HG02623 (cell line): ENCODE data around the gene ADAM23.

Source experiments
- ATAC-seq: cut with Tn5 transposase; IDR thresholded peaks from one replicate; pipeline ENCODE4 v1.9.1; 2021; ENCODE audit warnings: moderate library complexity; ENCODE audit not compliant: unreplicated experiment

The ADAM23 gene

DNA sequence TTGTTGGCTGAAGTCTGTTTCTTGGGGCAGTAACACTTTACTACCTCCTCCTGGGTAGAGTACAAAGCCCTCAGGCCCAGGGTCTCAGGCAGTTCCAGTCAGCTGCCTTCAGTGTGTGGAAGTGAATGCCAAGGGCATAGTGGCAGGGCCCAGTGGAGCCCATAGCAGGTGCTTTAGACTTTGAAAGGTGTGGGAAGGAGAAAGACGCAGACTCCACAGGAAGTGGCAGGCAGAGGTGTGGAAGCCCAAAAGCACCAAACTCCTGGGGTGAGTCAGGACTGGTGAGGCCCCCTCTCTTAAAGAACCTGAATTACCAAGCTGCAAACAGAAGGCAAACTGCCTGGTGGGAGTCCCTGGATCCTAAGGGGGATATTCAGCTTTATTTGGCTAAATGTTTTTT, 45.3 kb downstream of the ADAM23 start:
- ATAC-seq = no peak

DNA sequence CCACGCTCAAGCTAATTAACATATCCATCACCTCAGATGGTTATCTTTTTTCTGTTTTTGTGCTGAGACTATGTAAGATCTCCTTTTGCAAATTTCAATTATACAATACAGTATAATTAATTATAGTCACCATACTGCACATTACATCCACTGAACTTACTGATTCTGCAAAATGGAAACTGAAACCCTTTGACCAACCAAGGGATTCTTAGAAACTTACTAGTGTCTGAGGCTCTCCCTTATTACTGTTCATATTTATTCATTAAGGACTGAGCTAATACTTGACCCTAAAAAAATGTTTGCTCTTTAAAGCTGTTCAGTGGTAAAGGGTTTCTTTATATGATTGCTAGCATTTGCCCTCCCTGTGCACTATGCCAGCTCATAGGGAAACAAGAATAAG, 50.7 kb downstream of the ADAM23 start:
- ATAC-seq = no peak

GRCh38 chr2:206502729-206503128, 59.4 kb downstream of the ADAM23 start:
- ATAC-seq = no peak

GRCh38 chr2:206511283-206511682, 68.0 kb downstream of the ADAM23 start:
- ATAC-seq = no peak

DNA sequence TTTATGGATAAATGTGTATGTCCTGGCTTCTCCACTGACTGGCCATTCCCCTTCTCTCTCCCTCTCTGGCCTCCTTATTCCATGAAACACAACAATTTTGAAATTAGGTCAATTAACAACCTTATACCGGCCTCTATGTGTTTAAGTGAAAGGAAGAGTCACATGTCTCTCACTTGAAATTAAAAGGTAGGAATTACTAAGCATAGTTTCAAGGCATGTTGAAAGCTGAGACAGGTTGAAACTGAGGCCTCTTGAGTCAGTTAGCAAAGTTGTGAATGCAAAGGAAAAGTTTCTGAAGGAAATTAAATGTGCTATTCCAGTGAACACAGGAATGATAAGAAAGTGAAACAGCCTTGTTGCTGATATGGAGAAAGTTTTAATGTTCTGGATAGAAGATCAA, 69.7 kb downstream of the ADAM23 start:
- ATAC-seq = no peak

GRCh38 chr2:206515580-206515979, 72.2 kb downstream of the ADAM23 start:
- no peak for ATAC-seq

DNA sequence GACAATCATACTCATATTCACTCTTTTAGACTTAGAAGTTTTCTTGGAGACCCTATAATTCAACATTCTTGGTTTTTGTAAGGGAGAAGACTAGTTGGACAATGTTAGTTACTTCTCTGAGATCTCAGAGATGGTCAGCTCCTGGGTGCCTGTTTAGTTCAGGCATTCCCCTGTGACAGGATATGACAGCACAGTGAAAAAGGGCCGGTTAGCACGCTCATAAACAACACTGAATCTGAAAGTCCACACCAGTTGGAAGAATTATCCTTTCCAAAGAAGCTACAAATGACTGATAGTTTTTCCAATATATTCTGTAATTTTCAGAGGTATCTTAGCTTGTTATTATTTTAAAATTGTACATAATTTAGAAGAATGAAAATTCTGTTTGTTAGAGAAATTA, 75.7 kb downstream of the ADAM23 start:
- no peak for ATAC-seq

GRCh38 chr2:206520450-206520849, 77.1 kb downstream of the ADAM23 start:
- ATAC-seq = no peak

DNA sequence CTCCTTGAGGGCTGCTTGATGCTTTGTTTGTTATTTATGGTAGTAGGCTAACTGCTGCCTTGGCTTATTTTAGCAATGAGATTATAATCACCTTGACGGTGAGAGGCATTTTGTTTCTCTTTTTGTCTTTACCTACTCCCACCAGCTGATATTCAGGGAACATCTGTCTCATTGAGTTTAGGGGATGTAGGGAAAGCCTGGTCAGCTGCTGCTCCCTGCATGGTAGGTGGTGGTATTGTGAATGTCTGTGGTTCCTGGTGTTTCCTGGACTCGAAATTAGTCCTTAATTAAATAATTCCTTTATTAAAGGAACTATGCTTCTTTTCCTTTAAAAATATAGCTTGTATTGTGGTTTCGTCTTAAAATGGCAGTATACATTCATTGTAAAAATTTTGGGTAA, 77.8 kb downstream of the ADAM23 start:
- no peak for ATAC-seq

DNA sequence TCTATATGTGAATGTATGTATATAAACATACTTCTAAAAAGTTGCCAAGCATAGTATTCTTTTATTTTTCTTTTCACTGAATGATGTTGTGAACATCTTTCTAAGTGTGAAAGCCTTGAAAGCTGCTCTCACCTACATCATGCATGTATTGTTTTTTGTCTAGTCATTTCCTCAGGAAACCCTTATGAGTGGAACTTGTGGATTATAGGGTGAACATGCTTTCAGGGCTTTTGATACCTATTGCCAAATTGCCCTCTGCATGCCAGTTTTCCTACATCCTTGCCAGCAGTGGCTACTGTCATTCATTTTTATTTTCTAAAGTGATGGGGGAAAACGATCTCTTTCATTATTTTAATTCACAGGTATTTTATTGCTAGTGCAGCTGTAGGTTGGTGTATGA, 78.3 kb downstream of the ADAM23 start:
- no peak for ATAC-seq

GRCh38 chr2:206526416-206526815, 83.1 kb downstream of the ADAM23 start:
- ATAC-seq = no peak

- ATAC-seq = no peak
Measured at GRCh38 chr2:206527153-206527552, 83.8 kb downstream of the ADAM23 start.

- no peak for ATAC-seq
Measured at GRCh38 chr2:206530727-206531126, 87.4 kb downstream of the ADAM23 start.

- ATAC-seq = no peak
Measured at GRCh38 chr2:206531996-206532543, 88.7 kb downstream of the ADAM23 start.

GRCh38 chr2:206533977-206534376, 90.6 kb downstream of the ADAM23 start:
- ATAC-seq = no peak

DNA sequence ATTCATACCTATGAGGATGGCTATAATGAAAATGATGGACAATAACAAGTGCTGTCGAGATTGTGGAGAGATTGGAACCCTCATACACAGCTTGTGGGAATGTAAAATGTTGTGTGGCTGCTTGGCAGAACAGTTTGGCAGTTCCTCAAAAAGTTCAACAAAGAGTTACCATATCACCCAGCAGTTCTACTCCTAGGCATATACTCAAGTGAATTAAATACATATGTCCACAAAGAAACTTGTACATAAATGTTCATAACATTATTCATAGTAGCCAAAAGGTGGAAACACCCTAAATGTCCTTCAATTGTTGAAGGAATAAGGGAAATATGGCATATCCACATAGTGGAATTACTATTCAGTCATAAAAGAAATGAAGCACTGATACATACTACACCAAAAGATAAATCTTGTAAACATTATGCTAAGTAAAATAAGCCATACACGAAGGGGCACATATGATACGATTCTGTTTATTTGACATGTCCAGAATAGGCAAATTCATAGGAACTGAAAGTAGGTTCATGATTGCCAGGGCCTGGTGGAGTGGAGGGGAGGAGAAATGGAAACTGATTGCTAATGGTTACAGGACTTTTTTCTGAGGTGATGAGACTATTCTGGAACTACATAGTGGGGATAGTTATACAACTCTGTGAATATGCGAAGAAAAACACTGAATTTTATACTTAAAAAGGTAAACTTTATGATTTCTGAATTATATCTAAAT, 92.1 kb downstream of the ADAM23 start:
- no peak for ATAC-seq

GRCh38 chr2:206540757-206541156, 97.4 kb downstream of the ADAM23 start:
- ATAC-seq = no peak

GRCh38 chr2:206543073-206543472, 99.7 kb downstream of the ADAM23 start:
- no peak for ATAC-seq

DNA sequence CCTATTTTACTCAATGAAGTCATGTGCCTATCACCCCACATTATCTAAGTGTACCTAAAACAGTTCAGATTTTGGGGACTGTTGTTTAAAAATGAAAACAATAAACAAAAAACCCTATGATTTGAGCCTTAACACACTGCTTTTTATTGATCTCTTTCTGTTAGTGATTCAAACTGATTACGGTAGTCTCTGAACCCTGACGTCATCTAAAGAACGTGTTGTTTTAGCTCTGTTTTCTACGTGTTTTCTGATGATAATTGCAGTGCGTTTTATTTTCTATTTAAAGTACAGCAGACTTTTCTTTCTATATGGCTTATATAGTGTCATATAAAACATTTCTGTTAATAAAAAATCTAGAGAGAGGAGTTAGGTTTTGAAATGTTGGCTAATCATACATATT, 105.1 kb downstream of the ADAM23 start:
- no peak for ATAC-seq

- ATAC-seq = no peak
Measured at GRCh38 chr2:206555721-206556120, 112.4 kb downstream of the ADAM23 start.

DNA sequence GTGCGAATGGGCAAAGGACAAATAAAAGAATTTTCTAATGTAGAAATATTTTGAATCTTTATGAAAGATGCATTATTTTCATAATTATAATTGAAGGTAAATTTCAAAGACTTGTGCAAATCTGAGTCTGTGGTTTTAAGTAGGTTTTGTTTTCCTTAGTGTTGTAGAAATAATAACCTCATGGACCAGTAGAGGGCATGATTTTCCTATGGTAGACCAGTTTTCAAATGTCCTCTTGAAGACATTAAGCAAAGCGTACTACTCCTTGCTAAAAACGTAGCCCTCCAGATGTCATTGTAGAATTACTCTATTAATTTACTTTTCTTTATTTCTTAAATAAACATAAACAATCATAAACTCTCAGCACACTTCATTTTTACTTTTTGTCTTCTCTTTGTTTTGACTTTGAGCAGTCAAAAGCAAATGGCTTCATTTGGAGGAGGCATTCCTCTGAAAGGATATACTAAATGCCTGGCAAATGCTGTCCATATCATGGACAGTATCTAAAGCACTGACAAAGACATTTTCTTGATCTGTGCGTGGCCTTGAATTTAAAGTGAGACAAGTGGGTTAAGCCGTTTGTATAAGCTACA, 113.1 kb downstream of the ADAM23 start:
- ATAC-seq = no peak

DNA sequence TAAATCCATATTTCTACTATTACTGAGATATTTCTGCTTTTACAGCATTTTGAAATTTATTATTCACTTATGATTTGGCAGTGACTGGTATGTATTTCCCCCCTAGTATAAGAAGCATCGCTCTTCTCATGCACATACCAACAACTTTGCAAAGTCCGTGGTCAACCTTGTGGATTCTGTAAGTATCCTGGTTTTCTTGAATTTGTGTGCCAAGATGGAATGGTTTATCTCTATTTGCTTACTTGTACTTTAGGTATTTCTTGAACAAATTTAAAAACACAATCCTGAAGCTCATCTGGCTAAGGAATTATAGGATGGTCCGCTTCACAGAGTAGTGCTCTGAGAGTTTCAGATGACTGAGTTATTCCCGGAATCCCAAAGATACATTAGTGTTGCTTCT, 114.0 kb downstream of the ADAM23 start:
- ATAC-seq = no peak

- ATAC-seq = no peak
Measured at GRCh38 chr2:206558492-206558891, 115.2 kb downstream of the ADAM23 start.
